ENCODE data around the gene ANKRD65.

DNA sequence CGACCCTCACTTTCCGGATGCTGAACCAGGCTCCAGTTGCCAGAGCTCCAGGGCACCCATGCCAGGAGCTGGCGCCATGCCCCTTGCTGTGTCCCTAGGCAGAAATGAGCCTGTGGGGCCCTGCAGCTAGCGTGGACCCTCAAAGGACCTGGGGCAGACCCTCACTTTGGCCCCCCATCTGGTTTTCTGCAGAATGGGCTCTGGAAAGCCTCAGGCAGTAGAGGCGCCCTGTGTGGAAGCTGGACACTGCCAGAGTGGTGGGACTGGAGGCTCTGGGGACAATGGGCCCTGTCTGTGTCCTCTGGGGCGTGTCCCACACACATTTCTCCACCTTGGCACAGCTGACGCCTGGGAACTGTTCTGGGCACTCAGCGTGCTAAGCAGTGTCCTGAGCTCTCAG, 39.8 kb downstream of the ANKRD65 start:
- TF ChIP-seq CTCF (IDR thresholded peaks at IDR 0.05; ENCODE audit: extremely low read depth in 1 of 2, insufficient read depth in 1 of 2, low read depth in 1 of 2, low read length in 2 of 2), result no peak
- no peak for TF ChIP-seq POLR2AphosphoS5 (IDR thresholded peaks at IDR 0.05; ENCODE audit: insufficient read depth, low read depth, low read length)
